Subcutaneous adipose tissue (tissue), 4 donors: ENCODE measurements around the gene SLC6A16. TPM values are rescaled to one million over a fixed set of nuclear protein-coding genes. Genes with fewer than 3 reads are reported as not detected.

ENCODE experiments used
- total RNA-seq, 4 donors: library from RNA; depleted of rRNA; stranded (reverse); fragments of >200 nt; gene quantifications; one replicate each; pipeline ENCODE4 v1.1.0, GENCODE V29; 2016
- TF ChIP-seq, protein P1 (sequence below): fragments of 450-650 bp; IDR thresholded peaks from one replicate; pipeline ENCODE4 v1.5.1; 2016; ENCODE audit warnings: low read depth, mild to moderate bottlenecking, control low read depth, antibody characterized with exemption, moderate library complexity

The SLC6A16 gene
- total RNA-seq, 4 donors from 2014 or later = 0.85 to 6.0 (median 3.1) TPM

DNA sequence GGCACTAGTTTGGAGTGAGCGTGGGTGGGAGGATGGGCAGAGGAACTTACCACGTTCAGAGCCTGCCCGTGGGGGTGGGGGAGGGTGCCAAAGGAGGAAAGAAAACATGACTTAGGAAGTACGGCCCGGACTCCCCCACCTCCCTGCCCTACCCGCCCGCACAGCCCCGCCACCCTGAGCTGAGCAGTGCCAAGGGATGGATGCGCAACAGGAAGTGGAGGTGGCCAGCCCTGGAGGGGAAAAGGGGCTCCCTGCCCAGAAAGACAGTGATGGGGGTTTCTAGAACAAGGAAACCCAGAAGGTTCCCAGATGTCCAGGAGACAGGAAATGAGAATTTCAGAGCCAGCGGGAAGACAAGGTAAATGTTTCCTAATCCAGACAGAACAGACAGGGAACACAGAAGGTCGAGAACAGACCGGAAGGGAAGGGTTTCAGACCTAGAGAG is 30.9 kb upstream of the SLC6A16 start:
- TF ChIP-seq, protein P1, sequence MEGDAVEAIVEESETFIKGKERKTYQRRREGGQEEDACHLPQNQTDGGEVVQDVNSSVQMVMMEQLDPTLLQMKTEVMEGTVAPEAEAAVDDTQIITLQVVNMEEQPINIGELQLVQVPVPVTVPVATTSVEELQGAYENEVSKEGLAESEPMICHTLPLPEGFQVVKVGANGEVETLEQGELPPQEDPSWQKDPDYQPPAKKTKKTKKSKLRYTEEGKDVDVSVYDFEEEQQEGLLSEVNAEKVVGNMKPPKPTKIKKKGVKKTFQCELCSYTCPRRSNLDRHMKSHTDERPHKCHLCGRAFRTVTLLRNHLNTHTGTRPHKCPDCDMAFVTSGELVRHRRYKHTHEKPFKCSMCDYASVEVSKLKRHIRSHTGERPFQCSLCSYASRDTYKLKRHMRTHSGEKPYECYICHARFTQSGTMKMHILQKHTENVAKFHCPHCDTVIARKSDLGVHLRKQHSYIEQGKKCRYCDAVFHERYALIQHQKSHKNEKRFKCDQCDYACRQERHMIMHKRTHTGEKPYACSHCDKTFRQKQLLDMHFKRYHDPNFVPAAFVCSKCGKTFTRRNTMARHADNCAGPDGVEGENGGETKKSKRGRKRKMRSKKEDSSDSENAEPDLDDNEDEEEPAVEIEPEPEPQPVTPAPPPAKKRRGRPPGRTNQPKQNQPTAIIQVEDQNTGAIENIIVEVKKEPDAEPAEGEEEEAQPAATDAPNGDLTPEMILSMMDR = no peak

DNA sequence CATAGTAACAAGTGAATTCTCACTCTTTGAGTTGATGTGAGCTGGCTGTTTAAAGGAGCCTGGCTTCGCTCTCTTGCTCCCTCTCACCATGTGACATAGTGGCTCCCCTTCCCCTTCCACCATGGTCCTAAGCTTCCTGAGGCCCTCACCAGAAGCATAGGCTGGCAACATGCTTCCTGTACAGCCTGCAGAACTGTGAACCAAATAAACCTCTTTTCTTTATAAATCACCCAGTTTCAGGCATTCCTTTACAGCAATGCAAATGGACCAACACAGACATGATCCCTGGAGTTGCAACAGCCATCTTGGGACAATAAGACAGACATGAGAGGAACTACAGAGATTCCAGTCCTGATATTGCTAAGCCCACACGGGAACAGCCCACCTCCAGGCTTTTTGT is 24.6 kb upstream of the SLC6A16 start:
- TF ChIP-seq, protein P1 = no peak

DNA sequence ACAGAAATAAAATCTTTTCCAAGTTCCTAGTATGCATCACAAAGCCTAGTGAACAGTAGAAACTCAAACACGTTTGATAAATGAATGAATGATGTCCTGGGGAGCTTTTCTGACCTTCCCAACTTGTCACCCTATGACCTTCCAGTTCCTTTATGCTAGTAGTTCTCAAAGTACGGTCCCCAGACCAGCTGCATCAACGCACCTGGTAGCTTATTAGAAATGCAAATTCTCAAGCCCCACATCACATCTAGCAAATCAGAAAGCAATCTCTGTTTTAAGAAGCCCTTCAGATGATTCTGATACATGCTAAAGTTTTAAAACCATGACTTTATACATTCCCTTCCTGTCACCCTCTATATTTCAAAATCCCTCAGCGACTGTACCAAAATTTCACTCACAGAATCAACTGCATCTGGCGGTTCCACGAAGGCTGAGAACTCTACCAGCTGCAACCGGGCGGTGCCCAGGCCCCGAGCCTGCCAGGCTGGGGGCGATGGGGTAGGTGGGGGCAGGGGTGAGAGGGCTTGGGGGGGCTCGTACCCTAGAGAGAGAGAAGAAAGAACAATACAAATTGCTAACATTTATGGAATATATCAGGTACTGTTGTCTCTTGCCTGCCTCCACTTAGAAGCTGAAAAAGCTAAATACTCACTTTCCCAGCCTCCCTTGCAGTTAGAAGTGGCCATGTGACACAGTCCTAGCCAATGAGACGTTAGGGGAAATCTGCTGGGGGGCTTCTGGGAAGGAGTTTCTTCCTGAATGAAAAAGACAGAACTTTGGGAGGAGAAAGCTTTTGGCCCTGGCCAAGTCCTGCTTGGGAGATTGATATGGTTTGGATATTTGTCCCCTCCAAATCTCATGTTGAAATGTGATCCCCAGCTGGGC is 23.6 kb upstream of the SLC6A16 start:
- TF ChIP-seq, protein P1 = no peak

DNA sequence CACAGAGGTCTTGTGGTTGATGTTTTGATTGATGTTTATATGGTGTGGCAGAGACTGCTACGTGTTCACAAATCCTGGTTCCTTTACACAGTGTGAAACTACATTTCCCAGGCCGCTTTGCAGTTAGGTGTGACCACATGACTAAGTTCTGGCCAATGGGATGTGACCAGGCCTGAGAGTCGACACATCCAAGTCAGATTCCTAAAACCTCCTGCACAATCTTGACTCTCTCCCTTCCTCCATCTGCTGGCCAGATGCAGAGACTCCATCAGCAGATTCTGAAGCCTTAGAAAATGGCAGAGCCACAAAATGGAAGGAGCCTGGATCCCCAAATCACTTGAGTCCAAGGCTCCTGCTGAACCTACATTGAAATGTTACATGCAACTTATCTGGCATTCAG is 22.8 kb upstream of the SLC6A16 start:
- TF ChIP-seq, protein P1 = no peak

DNA sequence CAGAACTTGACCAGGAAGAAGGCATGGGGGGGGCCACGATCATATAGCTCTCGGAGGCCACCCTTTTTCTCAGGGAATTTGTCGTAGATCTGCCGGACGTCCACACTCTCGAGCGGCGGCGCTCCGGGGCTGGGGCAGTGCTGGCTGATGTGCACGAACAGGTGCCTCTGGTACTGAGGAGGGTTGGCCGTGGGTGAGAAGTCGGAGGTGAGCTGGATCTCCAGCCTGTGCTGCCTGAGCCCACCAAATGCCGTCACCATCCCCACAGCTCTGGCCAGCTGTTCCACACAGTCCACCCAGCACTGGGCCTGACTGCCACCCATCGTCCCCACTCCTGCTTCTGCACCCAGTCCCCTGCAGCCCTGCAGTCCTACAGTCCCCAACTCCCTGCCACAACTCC is 22.2 kb upstream of the SLC6A16 start:
- TF ChIP-seq, protein P1 = no peak

DNA sequence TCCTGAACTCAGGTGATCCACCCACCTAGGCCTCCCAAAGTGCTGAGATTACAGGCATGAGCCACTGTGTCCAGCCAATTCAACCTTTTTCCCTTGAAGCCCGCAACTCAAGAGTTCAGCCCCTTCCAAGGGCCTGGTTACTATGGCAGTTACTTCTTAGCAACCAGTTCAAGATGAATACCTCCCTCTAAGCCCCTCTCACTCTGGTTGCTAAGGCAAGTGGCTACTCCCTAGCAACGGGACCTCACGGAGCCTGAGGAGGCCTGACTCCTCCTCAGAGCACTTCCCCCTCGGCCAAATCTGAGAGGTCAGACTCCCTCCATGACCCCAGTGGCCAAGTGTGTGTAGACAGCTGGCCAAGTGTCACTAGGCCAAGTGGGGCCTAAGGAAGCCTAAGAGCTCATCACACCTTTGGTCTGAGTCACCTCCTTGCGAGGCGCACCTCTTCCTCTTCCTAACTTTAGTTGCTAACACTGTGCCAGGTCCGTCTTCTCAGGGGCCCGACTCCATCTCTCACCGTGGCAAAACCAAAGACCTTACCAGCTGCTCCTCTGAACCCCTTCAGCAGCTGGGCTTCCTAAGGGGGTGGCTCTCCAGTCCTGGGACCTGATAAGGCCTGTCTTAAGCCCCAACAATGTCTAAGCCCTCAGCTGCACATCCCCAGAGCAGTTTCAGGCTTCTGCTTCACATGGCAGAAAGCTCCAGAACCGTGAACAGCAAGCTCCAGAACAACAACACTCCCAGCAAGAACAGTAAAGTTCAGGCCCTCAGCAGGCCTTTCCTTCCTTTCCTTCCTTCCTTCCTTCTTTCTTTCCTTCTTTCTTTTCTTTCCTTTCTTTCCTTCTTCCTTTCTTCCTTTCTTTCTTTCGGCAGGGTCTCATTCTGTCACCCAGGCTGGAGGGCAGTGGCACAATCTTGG is 19.8 kb upstream of the SLC6A16 start:
- TF ChIP-seq, protein P1 = no peak

DNA sequence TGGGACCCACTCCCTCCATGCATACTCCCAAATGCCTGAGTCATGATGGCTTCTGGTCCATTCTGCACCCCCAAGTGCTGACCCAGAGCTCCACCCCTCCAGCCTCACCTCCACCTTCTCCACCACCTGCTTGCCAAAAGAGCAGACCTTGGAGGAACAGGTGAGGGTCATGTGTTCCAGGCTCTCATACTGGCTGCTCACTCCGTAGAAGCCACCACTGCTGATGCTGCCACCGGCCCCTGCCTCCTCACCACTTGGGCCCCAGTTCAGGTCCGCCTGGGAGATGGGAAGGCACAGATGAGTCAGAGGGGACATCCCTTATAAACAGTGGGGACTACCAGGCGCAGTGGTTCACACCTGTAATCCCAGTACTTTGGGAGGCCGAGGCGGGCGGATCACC is 18.1 kb upstream of the SLC6A16 start:
- TF ChIP-seq, protein P1 = no peak
